DMS 273 (cell line): ENCODE measurements around the gene CCNQ.

Source experiments
- DNase-seq: peaks from one replicate; lab custom pipeline; 2025; ENCODE audit not compliant: unreplicated experiment; lab: John Stamatoyannopoulos, UW

Gene CCNQ

GRCh38 chrX:153637121-153638040 is 38.4 kb upstream of the CCNQ start:
- no peak for DNase-seq

- DNase-seq, result no peak
Observed at GRCh38 chrX:153636716-153637115, 37.8 kb upstream of the CCNQ start.

- DNase-seq, result peak; percentile 93
Observed at GRCh38 chrX:153635788-153636668, 37.1 kb upstream of the CCNQ start.

DNA sequence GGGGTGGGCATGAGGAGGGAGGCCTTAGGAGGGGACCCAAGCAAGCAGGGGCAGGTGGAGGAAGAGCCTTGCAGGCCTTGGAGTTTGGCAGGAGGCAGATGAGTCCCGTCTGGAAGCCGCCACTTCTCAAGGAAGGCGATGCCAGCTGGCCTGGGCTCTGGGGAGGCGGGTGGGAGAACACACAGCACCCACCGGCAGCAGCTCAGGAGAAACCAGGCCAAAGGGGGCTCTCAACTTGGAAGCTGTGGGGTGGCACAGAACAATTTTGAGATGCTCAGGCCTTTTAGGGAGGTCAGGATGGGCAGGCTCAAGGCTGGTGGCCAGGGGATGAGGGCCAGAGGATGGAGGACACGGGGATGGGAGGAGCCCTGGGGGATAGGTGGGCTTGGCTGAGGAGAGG is 36.4 kb upstream of the CCNQ start:
- DNase-seq, result no peak

DNA sequence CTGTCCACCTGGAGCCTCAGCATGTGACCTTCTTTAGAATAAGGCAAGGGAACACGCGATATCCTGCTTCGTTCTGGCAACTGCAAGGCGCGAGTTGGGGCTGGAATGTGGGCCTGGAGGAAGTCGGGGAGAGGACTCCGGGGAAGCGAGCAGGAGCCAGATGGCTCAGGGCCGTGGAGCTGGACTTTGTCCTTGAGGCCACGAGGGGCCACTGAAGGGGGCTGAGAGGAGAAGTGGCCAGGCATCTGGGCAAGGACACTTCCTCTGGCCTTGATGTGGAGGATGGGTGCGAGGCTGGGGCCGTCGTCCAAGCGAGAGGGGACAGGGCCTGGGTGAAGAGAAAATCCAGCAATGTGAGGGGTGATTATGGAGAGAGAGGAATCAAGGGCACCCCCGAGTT is 35.9 kb upstream of the CCNQ start:
- no peak for DNase-seq

DNA sequence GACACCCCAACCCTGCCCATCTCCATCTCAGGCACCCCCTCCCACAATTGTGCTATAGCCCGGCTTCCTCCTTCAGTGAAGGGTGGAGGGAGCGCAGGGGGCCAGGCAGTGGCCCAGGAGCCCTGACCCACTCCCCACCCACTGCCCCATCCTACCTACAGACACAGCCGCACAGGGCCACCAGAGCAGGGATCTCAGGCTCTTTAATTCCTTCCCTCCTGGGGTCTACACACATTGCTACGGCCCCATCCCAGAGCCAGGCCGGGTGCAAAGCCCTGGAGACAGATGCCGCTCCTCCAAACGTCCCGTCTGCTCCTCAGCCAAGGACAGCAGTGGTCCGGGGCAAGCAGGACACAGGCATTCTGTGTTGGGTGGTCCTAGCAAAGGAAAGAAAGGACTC is 35.3 kb upstream of the CCNQ start:
- no peak for DNase-seq

DNA sequence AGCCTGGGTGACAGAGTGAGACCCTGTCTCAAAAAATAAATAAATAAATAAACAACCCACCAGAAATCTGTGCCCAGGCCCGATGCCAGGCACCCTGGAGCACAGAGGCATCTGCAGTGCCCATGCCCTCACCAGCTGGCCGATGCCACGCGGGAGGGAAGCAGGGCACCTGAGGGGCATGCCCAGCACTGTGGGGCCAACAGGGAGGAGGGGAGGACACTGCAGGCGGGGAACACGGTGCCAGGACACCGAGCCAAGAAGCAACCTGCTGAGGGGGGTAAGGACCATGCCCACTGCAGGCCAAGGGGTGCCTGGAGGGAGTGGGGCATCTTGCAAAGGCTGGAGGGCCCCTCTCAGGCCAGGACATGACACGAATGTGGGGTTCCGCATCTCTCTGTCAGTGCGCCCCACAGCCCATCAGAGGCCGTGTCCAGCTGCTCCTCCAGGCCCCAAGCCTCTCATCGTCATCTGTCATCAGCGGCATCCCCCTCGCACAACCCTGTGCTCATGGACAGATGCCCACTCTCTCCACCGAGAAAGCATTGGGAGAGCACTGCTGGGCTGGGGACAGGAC is 34.8 kb upstream of the CCNQ start:
- no peak for DNase-seq

DNA sequence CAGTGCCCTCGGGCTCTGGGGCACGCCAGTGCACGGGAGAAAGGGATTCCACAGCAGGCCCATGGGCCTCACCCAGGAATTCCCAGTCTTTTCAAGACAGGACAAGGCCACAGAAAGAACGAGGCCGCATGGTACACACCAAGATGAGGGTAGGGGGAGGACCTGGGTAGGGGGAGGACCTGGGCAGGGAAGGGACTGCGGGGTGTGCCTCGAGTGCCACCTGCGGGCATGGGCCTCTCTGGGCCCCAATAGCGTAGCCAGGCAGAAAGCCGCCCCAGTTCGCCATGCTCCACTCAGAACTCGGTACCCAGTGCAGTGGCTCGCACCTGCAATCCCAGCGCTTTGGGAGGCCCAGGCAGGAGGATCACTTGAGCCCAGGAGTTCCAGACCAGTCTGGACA is 34.1 kb upstream of the CCNQ start:
- DNase-seq, result no peak

- no peak for DNase-seq
Observed at GRCh38 chrX:153632595-153632946, 33.6 kb upstream of the CCNQ start.

- DNase-seq, result no peak
Observed at GRCh38 chrX:153631907-153632594, 33.1 kb upstream of the CCNQ start.

GRCh38 chrX:153631346-153631745 is 32.4 kb upstream of the CCNQ start:
- no peak for DNase-seq

- no peak for DNase-seq
Observed at GRCh38 chrX:153628665-153629064, 29.7 kb upstream of the CCNQ start.

DNA sequence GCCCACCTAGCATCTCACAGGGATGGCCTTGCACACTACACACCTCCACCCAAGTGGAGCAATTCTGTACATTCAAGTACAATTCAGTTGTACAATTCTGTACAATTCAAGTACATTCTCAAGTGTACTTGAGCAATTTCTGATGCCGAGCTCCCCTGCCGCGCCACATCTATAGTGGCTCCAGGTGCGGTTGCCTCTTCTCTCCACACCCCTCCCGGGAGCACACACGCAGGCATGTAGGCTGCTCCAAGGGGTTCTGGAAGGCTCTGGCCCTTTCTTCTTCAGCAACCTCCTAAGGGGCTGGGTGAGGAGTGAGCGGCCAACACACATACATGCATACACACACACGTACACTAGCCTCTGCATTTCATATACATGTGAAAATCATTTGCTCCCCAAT is 29.2 kb upstream of the CCNQ start:
- no peak for DNase-seq

DNA sequence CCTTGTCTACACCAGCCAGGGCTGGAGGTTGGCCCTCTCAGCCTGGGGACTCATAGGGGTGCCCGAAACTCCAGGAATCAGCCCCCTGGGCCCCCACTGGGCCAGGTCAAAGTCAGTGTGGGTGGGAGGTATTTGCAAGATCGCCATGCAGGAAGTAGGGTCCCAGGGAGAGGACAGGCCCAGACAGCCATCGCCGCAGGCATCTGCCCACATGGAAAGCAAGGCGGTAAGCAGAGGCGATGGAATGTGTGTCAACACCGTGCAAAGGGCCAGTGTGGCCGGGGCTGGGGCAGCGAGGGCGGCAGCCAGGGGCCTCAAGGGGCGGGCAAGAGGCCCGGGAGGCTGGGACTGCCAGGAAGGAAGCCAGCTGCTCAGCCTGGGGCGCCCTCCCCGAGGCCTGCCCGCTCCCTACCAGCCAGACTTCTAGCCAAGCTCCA is 28.8 kb upstream of the CCNQ start:
- DNase-seq, result peak; percentile 42

DNA sequence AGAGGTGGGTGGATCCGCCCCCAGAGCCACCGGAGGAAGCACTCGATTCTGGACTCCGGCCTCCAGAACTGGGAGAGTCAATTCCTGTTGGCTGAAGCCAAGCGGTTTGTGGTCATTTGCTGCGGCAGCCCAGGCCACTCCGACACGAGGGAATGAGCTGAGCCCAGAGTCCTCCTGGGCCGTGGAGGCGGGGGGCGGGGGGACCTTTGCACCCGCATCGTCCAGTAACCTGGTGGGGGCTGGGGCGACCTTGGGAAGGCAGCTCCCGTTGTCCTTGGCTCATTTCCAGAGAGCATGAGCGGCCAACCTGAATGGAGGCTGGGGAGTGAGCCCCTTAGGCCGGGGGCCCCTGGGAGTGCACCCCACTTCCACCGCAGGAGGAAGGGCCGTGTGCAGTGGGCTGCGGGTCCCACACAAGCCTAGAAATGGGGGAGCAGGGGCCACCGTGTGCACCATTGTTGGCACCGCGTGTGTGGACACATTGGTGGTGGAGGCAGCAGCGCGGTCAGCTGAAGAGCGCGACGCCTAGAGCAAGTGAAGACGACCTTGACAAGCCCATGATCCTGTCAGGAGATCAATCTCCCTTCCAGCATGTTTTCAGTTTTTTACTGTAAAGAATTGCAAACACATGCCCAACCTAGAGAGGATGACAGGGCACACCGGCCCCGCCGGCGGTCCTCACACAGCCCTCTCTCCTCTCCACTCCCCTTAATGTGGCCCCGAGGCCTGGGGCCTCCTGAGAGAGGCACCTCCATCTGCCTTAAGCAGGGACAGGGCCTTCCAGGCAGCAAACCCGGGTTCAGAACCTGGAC is 28.1 kb upstream of the CCNQ start:
- DNase-seq, result no peak

GRCh38 chrX:153626025-153626633 is 27.2 kb upstream of the CCNQ start:
- DNase-seq, result no peak

GRCh38 chrX:153625271-153626024 is 26.5 kb upstream of the CCNQ start:
- DNase-seq, result no peak

DNA sequence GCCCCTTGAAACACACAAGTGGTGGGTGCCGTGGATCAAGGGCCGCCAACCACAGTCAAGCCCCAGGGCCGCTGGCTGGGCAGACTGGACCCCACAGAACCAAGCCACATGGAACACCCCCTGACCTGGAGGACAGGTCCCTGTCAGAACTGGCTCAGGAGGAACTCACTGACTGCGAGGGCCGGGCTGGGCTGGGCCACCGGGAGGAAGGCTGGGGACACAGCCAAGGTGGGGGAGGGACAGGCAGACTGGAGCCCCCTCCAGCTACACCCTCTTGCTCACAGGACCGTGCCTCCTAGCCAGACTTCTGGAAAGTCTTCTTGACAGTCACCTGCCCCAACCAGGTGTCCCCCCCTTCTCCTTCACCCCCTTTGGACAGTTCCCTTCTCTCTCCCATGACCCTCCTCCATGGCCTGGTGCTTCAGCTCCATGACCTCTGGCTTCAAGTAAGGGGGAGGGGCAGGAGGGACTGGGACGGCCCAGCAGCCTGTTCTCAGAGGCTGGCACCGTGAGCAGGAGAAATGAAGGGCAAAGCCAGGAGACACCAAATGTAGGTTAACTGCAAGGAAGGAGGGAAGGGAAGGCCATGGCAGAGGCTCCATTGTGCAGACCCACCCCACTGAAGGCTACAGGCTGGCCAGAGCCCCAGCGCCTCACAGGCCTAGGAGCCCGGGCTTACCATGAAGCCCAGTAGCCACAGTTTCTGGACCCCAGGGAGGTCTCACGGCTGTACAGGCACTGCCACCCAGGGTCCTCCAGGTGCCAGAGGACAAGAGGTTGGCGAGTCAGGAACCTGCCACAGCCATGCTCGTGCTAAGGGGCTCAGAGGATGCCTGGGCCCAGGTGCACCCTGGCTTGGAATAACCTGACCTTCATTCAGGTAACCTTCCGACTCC is 25.5 kb upstream of the CCNQ start:
- DNase-seq, result no peak
